ENCODE measurements around the gene FKBP1A.
A peak's percentile ranks its signal among the peaks of the same experiment; 100 is the strongest.

FKBP1A gene

DNA sequence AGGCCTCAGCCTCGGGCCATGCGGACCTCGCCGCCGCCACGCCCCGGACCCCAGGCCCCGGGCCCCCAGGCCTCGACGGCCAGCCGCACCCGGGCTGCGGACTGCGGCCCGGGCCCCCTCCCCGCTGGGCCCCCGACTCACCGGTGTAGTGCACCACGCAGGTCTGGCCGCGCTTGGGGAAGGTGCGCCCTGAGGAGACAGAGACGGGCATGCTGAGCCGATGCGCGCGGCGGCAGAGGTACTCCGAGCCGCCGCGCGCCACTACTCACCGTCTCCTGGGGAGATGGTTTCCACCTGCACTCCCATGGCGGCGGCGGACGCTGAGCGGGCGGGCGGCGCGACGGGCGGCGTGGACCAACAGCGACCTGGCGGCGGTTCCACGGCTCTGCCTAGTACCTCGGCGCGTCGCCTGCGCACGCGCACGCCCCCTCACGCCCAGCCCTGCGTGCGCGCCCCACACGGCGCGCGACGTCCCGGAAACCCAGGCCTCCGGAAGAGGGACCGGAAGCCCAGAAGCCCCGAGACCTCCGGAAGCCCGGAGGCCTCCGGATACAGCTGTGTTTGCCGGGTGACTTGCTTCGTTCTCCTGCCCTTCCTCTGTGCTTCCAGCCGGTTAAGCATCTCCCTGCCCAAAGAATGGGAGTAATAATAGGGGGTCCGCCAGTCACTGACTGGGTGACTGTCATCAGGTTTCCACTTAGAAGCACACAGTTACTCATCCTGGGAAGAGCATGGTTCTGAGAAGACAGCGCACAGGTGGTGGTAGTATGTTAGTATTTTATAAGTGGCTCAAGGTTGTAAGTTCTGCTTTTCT, at the start of gene FKBP1A:
Gene FKBP1A (minus strand): TSS at position 362 of the 814 bp plus-strand sequence. CDS start 56 bp downstream, at position 306.
- peak; percentile 65 for DNase-seq (ENCODE audit: extremely low read depth, low read depth)
- TF ChIP-seq CTCF (IDR thresholded peaks at IDR 0.05; ENCODE audit: low read depth, low read length): no peak

DNA sequence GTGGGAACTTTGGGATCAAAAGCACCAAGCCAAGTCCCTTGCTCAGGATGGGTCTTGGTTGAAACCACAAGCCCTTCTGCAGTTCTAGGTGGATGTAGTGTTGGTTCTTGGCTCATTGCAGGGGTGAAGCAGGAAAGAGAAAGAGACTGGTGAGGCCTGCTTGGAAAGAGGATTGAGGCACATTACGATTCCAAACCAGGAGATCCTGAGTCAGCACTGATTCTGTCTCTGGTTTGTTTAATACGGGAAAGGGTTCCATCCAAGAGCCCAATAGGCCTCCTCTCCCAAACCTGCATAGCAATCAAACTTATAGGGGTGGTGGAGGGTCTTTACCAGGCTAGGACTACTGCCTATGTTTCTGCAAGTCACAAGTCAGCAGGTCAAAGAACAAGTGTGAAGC, 49.5 kb upstream of the FKBP1A start:
- TF ChIP-seq CTCF (IDR thresholded peaks at IDR 0.05; ENCODE audit: low read depth, low read length): no peak
- no peak for DNase-seq (ENCODE audit: extremely low read depth, low read depth)

DNA sequence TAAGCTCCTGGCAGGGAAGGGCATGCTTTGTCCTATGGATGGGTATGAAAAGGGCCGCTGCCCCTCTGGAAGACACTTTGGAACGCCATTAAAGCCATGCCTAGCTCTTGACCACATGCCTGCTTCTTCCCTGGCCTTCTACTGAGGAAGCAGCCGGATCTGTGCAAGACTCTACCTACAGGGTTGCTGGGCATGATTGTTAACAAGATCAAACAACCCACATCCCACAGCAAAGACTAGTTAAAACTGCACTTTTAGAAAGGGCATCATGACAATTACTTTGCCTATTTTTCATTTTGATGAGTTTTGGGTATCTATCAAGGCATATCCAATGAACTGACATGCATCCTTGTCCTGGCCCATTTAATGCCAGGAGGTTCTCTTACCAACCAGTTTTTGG, 48.3 kb upstream of the FKBP1A start:
- no peak for DNase-seq (ENCODE audit: extremely low read depth, low read depth)
- no peak for TF ChIP-seq CTCF (IDR thresholded peaks at IDR 0.05; ENCODE audit: low read depth, low read length)

GRCh38 chr20:1440024-1440423, 47.2 kb upstream of the FKBP1A start:
- no peak for DNase-seq (ENCODE audit: extremely low read depth, low read depth)
- TF ChIP-seq CTCF (IDR thresholded peaks at IDR 0.05; ENCODE audit: low read depth, low read length): peak; percentile 21

- DNase-seq (ENCODE audit: extremely low read depth, low read depth): no peak
- no peak for TF ChIP-seq CTCF (IDR thresholded peaks at IDR 0.05; ENCODE audit: low read depth, low read length)
These were observed 45.5 kb upstream of the FKBP1A start for GRCh38 chr20:1438361-1438760.

GRCh38 chr20:1437235-1437904, 44.5 kb upstream of the FKBP1A start:
- peak; percentile 87 for TF ChIP-seq CTCF (IDR thresholded peaks at IDR 0.05; ENCODE audit: low read depth, low read length)
- DNase-seq (ENCODE audit: extremely low read depth, low read depth): peak; percentile 60

DNA sequence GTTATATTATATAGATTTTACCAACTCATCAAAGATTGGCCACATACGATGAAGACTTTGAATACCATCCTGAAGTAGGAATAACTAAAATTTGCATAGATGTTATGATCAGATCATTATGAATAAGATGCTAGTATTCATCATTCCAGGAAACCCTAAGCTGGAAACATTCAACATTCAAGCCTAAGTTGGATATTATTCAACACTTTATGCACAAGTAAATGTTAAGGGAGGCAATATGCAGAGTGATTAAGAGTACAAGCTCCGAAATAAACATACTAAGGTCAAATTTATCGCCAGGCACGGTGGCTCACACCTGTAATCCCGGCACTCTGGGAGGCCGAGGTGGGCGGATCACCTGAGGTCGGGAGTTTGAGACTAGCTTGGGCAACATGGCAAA, 43.4 kb upstream of the FKBP1A start:
- DNase-seq (ENCODE audit: extremely low read depth, low read depth): no peak
- no peak for TF ChIP-seq CTCF (IDR thresholded peaks at IDR 0.05; ENCODE audit: low read depth, low read length)

Measured in AG09319 (cell line).